ENCODE data around the gene HEATR5B. TPM values are rescaled to one million over a fixed set of nuclear protein-coding genes. Genes with fewer than 3 reads are reported as not detected.

Gene HEATR5B
- polyA plus RNA-seq, 1 donor (not counting 4 experiments of a cell fraction or from before 2014, with no cell fraction given) = 21.1 TPM

- no peak overlapping the region for H3K9ac ChIP-seq (ENCODE audit: control insufficient read depth, extremely low read depth, insufficient read depth, low read length)
- TF ChIP-seq CTCF (optimal IDR thresholded peaks at IDR 0.05 in 1 of 3, IDR thresholded peaks at IDR 0.05 in 1 of 3, conservative IDR thresholded peaks at IDR 0.05 in 1 of 3; ENCODE audit: extremely low read depth in 1 of 3, insufficient read depth in 2 of 3, low read length in 3 of 3) (no peak), EZH2 (IDR thresholded peaks at IDR 0.05; ENCODE audit: low read length) (no peak)
- dilution Hi-C loops (cut with MboI; ENCODE audit: extremely low pct_ligation_motif_present, low sequenced_read_pairs) = no loop called here
- DNase-seq (ENCODE audit: low read depth, low spot score) (no peak), FAIRE-seq (no peak)
- no peak overlapping the region for H3K4me3 ChIP-seq (ENCODE audit: control insufficient read depth in 2 of 3, extremely low read depth in 1 of 3, insufficient read depth in 2 of 3, low read depth in 1 of 3, low read length in 3 of 3)
- H3K79me2 ChIP-seq (ENCODE audit: control insufficient read depth, insufficient read depth, low read length) = peaks cover 87% of the 10 kb centered on the region
- no peak overlapping the region for H3K4me2 ChIP-seq (ENCODE audit: control insufficient read depth, extremely low read depth, insufficient read depth, low read depth, low read length)
- no peaks in the 10 kb centered on the region for H3K9me1 ChIP-seq (ENCODE audit: control insufficient read depth, extremely low read depth, insufficient read depth, low read length)
- H3K27me3 ChIP-seq (ENCODE audit: control insufficient read depth, extremely low read depth, insufficient read depth, low read length) = no peaks in the 10 kb centered on the region
- H3K36me3 ChIP-seq (ENCODE audit: control insufficient read depth in 2 of 2, extremely low read depth in 1 of 2, insufficient read depth in 2 of 2, low read length in 2 of 2) = no peaks in the 10 kb centered on the region
- H4K20me1 ChIP-seq (ENCODE audit: control insufficient read depth, extremely low read depth, insufficient read depth, low read length) = no peaks in the 10 kb centered on the region
- peaks cover 19% of the 10 kb centered on the region for H3K4me1 ChIP-seq (ENCODE audit: control insufficient read depth, extremely low read depth, insufficient read depth, low read length)
- H3K9me3 ChIP-seq (ENCODE audit: control insufficient read depth, low read depth, low read length) = no peaks in the 10 kb centered on the region
- no peak overlapping the region for H2AFZ ChIP-seq (ENCODE audit: control insufficient read depth, low read length)
- no peak overlapping the region for H3K27ac ChIP-seq (ENCODE audit: control insufficient read depth, insufficient read depth, low read length)
These were observed 124.0 kb downstream of the HEATR5B start for GRCh38 chr2:36960005-36960675.

- no peak overlapping the region for H3K4me3 ChIP-seq (ENCODE audit: control insufficient read depth in 2 of 3, extremely low read depth in 1 of 3, insufficient read depth in 2 of 3, low read depth in 1 of 3, low read length in 3 of 3)
- H3K9me1 ChIP-seq (ENCODE audit: control insufficient read depth, extremely low read depth, insufficient read depth, low read length) = no peaks in the 10 kb centered on the region
- H3K9ac ChIP-seq (ENCODE audit: control insufficient read depth, extremely low read depth, insufficient read depth, low read length) = no peak overlapping the region
- FAIRE-seq (no peak), DNase-seq (ENCODE audit: low read depth, low spot score) (no peak)
- H3K27ac ChIP-seq (ENCODE audit: control insufficient read depth, insufficient read depth, low read length) = no peak overlapping the region
- H3K9me3 ChIP-seq (ENCODE audit: control insufficient read depth, low read depth, low read length) = no peaks in the 10 kb centered on the region
- H3K36me3 ChIP-seq (ENCODE audit: control insufficient read depth in 2 of 2, extremely low read depth in 1 of 2, insufficient read depth in 2 of 2, low read length in 2 of 2) = no peaks in the 10 kb centered on the region
- dilution Hi-C loops (cut with MboI; ENCODE audit: extremely low pct_ligation_motif_present, low sequenced_read_pairs) = no loop called here
- no peaks in the 10 kb centered on the region for H4K20me1 ChIP-seq (ENCODE audit: control insufficient read depth, extremely low read depth, insufficient read depth, low read length)
- peaks cover 24% of the 10 kb centered on the region for H3K4me1 ChIP-seq (ENCODE audit: control insufficient read depth, extremely low read depth, insufficient read depth, low read length)
- peaks cover 63% of the 10 kb centered on the region for H3K79me2 ChIP-seq (ENCODE audit: control insufficient read depth, insufficient read depth, low read length)
- TF ChIP-seq CTCF (optimal IDR thresholded peaks at IDR 0.05 in 1 of 3, IDR thresholded peaks at IDR 0.05 in 1 of 3, conservative IDR thresholded peaks at IDR 0.05 in 1 of 3; ENCODE audit: extremely low read depth in 1 of 3, insufficient read depth in 2 of 3, low read length in 3 of 3) (no peak), EZH2 (IDR thresholded peaks at IDR 0.05; ENCODE audit: low read length) (no peak)
- no peak overlapping the region for H3K4me2 ChIP-seq (ENCODE audit: control insufficient read depth, extremely low read depth, insufficient read depth, low read depth, low read length)
- H3K27me3 ChIP-seq (ENCODE audit: control insufficient read depth, extremely low read depth, insufficient read depth, low read length) = no peaks in the 10 kb centered on the region
- H2AFZ ChIP-seq (ENCODE audit: control insufficient read depth, low read length) = no peak overlapping the region
These were observed 129.1 kb downstream of the HEATR5B start for GRCh38 chr2:36954977-36955607.
